GM12878 (cell line): Measurements from ENCODE around the gene EPHA4.

Experiments used
- ATF2 ChIP-seq: IDR thresholded peaks from 2 replicates; pipeline ENCODE4 v1.6.1; 2012; ENCODE audit warnings: low read length, inconsistent platforms
- CBFB ChIP-seq: IDR thresholded peaks from 2 replicates; pipeline ENCODE4 v1.6.1; 2016; ENCODE audit warnings: antibody characterized with exemption, low read depth
- CHD1 ChIP-seq: IDR thresholded peaks from 2 replicates; pipeline ENCODE4 v1.6.1; 2012; ENCODE audit warnings: low read depth, low read length, improper control_type of control experiment
- CTCF ChIP-seq, 3 experiments: IDR thresholded peaks in 2 of 3; conservative IDR thresholded peaks in 1 of 3; 2 replicates each; pipeline ENCODE4 v1.5.1; 2011; ENCODE audit warnings: low read depth in 3 of 3, low read length in 3 of 3, mild to moderate bottlenecking in 3 of 3, control low read depth in 2 of 3, moderate library complexity in 2 of 3, inconsistent platforms in 1 of 3, mixed read lengths in 1 of 3; ENCODE audit not compliant: control insufficient read depth in 2 of 3, insufficient read depth in 1 of 3; ENCODE audit errors: extremely low read depth in 1 of 3
- SMC3 ChIP-seq: IDR thresholded peaks from 2 replicates; pipeline ENCODE4 v1.6.1; 2011; ENCODE audit warnings: low read length, improper control_type of control experiment, borderline replicate concordance

DNA sequence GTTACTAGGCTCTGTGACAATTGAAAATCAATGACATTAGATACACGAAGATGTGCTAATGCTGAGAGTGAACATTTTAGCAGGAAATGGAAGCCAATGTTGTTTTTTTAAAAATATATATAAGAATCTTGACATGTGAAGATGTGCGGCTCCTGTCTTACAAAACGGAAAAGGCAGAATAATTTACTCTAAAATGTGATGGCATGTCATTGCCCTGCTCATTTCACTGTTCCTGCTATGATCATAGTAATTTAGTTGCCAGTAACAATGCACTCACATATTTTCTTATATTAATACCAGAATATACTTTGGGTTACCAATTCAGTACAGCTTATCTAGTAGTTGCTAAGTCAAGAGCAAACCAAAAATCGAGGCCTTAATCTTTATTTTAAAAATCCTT is 10.3 kb downstream of the EPHA4 start:
- no peak for TF ChIP-seq SMC3
- TF ChIP-seq CHD1, result no peak
- TF ChIP-seq CTCF (IDR thresholded peaks at IDR 0.05 in 2 of 3, conservative IDR thresholded peaks at IDR 0.05 in 1 of 3; ENCODE audit: control insufficient read depth in 2 of 3, extremely low read depth in 1 of 3, insufficient read depth in 1 of 3, low read depth in 3 of 3, low read length in 3 of 3), result no peak
- no peak for TF ChIP-seq CBFB
- no peak for TF ChIP-seq ATF2
